Esophagus squamous epithelium (tissue), 4 donors: Measurements from ENCODE around the gene GRSF1.

Experiments
- POLR2A ChIP-seq, 4 donors: fragments of 450-650 bp; IDR thresholded peaks; one replicate each; pipeline ENCODE4 v1.6.1; 2017; ENCODE audit warnings: antibody characterized with exemption in 4 of 4, mild to moderate bottlenecking in 4 of 4, moderate library complexity in 3 of 4
- TF ChIP-seq, protein P1 (sequence below), 6 experiments: fragments of 450-650 bp in 4 of 6; fragments of 200-600 bp in 2 of 6; sonication (generic) in 2 of 6; IDR thresholded peaks; one replicate each; pipeline ENCODE4 v1.5.1; 2016 to 2019; ENCODE audit warnings: antibody characterized with exemption in 6 of 6, mild to moderate bottlenecking in 4 of 6, moderate library complexity in 4 of 6

DNA sequence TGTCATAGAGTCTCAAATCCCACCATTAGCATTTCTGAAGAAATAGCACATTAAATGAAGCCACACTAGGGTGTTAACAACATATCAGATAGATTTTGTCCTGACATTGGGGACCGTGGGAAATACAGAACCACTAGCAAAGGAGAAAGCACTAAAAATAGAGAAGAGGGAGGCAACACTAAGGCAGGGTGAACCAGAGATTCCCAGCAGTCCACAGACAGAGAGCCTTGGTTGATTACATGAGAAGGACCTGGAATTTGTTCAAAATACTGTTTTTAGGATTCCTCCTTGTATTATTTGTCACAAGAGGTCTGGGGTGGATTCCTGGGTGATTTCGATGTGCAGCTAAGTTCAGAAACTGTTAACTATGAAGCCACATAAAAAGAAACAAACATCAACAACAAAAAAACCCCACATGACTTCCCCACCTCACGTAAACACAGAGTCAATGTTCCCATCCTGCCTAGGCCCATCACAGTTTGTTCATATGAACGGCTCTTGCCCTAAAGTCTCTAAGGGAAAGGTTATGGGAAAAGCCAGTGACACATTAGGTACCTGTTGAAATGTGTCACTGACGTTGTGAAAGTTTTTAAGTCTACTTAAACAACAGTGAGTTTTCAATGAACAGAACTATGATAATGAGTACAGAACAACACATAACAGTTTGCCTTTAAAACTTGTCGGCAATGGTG, 23.6 kb upstream of the GRSF1 start:
- TF ChIP-seq, protein P1, sequence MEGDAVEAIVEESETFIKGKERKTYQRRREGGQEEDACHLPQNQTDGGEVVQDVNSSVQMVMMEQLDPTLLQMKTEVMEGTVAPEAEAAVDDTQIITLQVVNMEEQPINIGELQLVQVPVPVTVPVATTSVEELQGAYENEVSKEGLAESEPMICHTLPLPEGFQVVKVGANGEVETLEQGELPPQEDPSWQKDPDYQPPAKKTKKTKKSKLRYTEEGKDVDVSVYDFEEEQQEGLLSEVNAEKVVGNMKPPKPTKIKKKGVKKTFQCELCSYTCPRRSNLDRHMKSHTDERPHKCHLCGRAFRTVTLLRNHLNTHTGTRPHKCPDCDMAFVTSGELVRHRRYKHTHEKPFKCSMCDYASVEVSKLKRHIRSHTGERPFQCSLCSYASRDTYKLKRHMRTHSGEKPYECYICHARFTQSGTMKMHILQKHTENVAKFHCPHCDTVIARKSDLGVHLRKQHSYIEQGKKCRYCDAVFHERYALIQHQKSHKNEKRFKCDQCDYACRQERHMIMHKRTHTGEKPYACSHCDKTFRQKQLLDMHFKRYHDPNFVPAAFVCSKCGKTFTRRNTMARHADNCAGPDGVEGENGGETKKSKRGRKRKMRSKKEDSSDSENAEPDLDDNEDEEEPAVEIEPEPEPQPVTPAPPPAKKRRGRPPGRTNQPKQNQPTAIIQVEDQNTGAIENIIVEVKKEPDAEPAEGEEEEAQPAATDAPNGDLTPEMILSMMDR (IDR thresholded peaks at IDR 0.05), result no peak
- TF ChIP-seq POLR2A (IDR thresholded peaks at IDR 0.05), result no peak
